Activated B cell treated with CpG ODN at 0.5 μM for 24 hours (primary cell): ENCODE results near the gene PDE4B. TPM values are rescaled to one million over a fixed set of nuclear protein-coding genes. Genes with fewer than 3 reads are reported as not detected.

Source experiments
- ATAC-seq: fragments of 200-7000 bp; cut with Tn5 transposase; one replicate; pipeline ENCODE4 v1.10.0; 2021; ENCODE audit warnings: low read depth, mild to moderate bottlenecking, moderate library complexity
- CTCF ChIA-PET: fragments of 350-600 bp; sonication (Branson Sonifier 250); formaldehyde crosslinking; loops from one replicate; lab custom pipeline; 2021; ENCODE audit warnings: antibody characterized with exemption; lab: Charles Lee
- POLR2A ChIA-PET: fragments of 350-600 bp; sonication (Branson Sonifier 250); formaldehyde crosslinking; loops from one replicate; lab custom pipeline; 2021; ENCODE audit warnings: antibody characterized with exemption; lab: Charles Lee
- DNase-seq: peaks from one replicate; pipeline ENCODE4 v3.0.0; 2022
- H3K27ac Mint-ChIP-seq: one replicate; pipeline ENCODE4 v1.8.0; 2020; ENCODE audit warnings: mixed read lengths
- H3K27me3 Mint-ChIP-seq: one replicate; pipeline ENCODE4 v1.8.0; 2021; ENCODE audit warnings: mixed read lengths
- H3K36me3 Mint-ChIP-seq: one replicate; pipeline ENCODE4 v1.8.0; 2021; ENCODE audit warnings: low read depth, mixed read lengths
- H3K4me1 Mint-ChIP-seq: one replicate; pipeline ENCODE4 v1.8.0; 2021; ENCODE audit warnings: mixed read lengths
- H3K4me3 Mint-ChIP-seq: one replicate; pipeline ENCODE4 v1.8.0; 2020; ENCODE audit warnings: mild to moderate bottlenecking, mixed read lengths
- H3K9me3 Mint-ChIP-seq: one replicate; pipeline ENCODE4 v1.8.0; 2020; ENCODE audit warnings: mixed read lengths
- intact Hi-C: fragments of 100-400 bp; cut with micrococcal nuclease; formaldehyde crosslinking; loops from one replicate; pipeline ENCODE4 v1.15.1; 2024
- total RNA-seq: library from RNA; stranded (reverse); gene quantifications from 2 replicates; pipeline ENCODE4 v1.2.3, GENCODE V29; 2022
- TF ChIP-seq, protein P1 (sequence below): fragments of 200-600 bp; IDR thresholded peaks from one replicate; pipeline ENCODE4 v1.8.0; 2022; ENCODE audit warnings: antibody characterized with exemption, mild to moderate bottlenecking

PDE4B gene
- total RNA-seq, 1 donor from 2014 or later, result 84.1 TPM

DNA sequence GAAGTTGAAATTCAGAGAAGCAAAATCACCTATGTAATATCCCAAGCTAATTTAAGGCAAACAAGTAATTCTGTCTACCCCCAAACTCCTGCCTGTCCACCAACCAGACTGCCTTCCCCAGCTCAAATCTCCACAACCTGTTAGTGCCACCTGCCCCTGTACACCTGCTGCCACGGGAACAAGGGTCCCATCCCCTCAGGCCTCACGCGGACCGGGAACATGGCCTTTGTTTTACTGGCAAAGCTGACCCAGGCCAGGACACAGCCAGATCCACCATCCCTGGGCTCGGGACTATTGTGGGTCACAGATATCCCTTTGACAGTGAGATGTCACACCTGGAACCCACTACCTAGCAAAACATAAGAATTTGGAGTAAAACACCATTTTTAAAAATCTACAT, 601.9 kb downstream of the PDE4B start:
- DNase-seq (no peak), ATAC-seq (no peak)
- Mint-ChIP-seq H3K27me3 (no peaks in the 10 kb centered on the region), H3K4me3 (no peak overlapping the region), H3K27ac (peak overlapping the region; percentile 74), H3K36me3 (no peaks in the 10 kb centered on the region), H3K4me1 (peaks cover 64% of the 10 kb centered on the region), H3K9me3 (peaks cover 2% of the 10 kb centered on the region)
- CTCF ChIA-PET, result interaction anchor here (1.0 to 1.8 kb wide), 3 partner anchors 7 to 112 kb away, joined by 3 to 4 read pairs (median 4); no protein-coding TSS in a partner anchor
- intact Hi-C loops, result no loop called here
- POLR2A ChIA-PET, result interaction anchor here (1.1 to 5.3 kb wide), 6 partner anchors 8 to 61 kb away, joined by 3 to 62 read pairs (median 21); no protein-coding TSS in a partner anchor
- TF ChIP-seq, protein P1, sequence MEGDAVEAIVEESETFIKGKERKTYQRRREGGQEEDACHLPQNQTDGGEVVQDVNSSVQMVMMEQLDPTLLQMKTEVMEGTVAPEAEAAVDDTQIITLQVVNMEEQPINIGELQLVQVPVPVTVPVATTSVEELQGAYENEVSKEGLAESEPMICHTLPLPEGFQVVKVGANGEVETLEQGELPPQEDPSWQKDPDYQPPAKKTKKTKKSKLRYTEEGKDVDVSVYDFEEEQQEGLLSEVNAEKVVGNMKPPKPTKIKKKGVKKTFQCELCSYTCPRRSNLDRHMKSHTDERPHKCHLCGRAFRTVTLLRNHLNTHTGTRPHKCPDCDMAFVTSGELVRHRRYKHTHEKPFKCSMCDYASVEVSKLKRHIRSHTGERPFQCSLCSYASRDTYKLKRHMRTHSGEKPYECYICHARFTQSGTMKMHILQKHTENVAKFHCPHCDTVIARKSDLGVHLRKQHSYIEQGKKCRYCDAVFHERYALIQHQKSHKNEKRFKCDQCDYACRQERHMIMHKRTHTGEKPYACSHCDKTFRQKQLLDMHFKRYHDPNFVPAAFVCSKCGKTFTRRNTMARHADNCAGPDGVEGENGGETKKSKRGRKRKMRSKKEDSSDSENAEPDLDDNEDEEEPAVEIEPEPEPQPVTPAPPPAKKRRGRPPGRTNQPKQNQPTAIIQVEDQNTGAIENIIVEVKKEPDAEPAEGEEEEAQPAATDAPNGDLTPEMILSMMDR, result no peak

DNA sequence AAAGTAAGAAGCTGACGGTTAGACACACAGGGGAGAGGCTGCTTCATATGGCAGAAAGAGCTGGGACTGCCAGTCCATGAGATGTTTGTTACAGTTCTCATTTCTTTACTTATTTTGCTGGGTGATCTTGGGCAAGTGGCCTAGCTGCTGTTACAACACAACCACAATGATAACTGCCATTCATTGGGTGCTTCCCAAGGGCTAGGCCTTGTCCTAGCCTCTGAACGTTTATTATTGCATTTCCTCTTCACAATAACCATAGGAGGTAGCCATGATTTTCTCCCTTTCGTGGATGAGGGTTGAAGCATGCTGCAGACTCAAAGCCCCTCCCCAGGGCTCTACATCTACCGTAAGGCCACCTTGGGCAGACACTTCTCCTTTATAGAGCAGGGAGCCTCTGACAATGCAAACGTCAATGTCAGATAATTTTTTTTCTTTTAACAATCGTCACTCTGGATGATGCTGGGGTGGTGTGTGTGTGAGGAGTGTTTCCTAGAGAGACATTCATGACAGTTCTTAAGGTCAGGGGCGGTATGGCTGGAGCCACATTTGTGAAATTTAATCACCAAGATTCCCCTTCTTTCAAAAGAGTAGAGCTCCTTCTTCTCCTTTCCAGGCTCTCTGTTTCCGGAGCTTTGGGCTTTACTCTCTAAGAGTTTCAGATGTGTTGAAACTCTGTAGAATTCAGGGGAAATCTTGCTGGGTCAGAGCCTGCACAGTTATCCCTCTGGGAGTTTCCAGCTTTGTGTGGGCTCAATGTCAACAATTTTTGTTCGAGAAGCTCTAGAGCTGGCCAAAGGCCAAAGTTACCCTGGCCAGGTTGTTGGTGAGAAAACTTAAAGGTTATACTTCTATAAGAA, 602.7 kb downstream of the PDE4B start:
- H3K27me3 Mint-ChIP-seq, result no peaks in the 10 kb centered on the region
- no peaks in the 10 kb centered on the region for H3K9me3 Mint-ChIP-seq
- no peak for ATAC-seq
- CTCF ChIA-PET, result interaction anchor here (0.9 to 1.8 kb wide), 4 partner anchors 14 to 113 kb away, joined by 4 to 11 read pairs (median 4); no protein-coding TSS in a partner anchor
- H3K4me3 Mint-ChIP-seq, result peak overlapping the region; percentile 48
- POLR2A ChIA-PET, result interaction anchor here (0.8 to 5.3 kb wide), 16 partner anchors 9 to 112 kb away, joined by 3 to 62 read pairs (median 4); no protein-coding TSS in a partner anchor
- DNase-seq, result no peak
- H3K36me3 Mint-ChIP-seq, result no peaks in the 10 kb centered on the region
- H3K27ac Mint-ChIP-seq, result peak overlapping the region; percentile 74
- TF ChIP-seq, protein P1, result no peak
- peaks cover 72% of the 10 kb centered on the region for H3K4me1 Mint-ChIP-seq
- intact Hi-C loops, result loop anchor here (1.0 to 2.0 kb wide), 2 partner anchors 15 to 63 kb away; no protein-coding TSS in a partner anchor

DNA sequence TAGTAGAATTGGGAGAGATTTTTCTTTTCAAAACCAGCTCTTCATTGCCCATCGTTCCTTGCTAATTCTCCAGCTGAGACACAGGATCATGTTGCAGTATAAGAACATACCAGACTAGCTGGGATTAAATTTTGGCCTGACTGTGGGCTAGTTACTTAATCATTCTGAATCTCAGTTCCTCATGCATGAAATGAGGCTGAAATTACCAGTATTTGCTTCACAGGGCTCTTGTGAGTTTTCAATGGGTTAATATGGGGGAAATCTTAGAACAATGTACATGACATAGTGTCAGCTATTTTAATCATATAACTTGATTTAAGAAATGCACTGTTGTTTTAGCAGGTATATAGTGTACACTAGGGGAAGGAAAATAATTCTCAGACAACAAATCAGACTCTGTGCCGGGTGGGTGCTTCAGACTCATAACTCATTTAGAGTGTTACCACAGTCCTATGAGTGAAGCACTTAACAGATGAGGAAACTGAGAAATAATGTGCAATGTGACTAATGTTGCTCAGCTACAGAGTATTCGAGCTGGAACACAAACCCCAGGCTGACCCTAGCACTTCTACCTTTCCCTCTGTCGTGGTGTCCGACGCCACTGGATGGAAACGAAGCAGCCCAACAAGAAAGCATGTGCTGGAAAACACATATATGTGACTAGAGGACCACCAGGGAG, 603.7 kb downstream of the PDE4B start:
- POLR2A ChIA-PET, result interaction anchor here (0.8 to 5.3 kb wide), 14 partner anchors 9 to 113 kb away, joined by 3 to 62 read pairs (median 4); no protein-coding TSS in a partner anchor
- Mint-ChIP-seq H3K4me3 (peak overlapping the region; percentile 48), H3K27me3 (no peaks in the 10 kb centered on the region), H3K27ac (peak overlapping the region; percentile 74), H3K4me1 (peaks cover 81% of the 10 kb centered on the region), H3K9me3 (no peaks in the 10 kb centered on the region), H3K36me3 (no peaks in the 10 kb centered on the region)
- ATAC-seq (peak; percentile 71), DNase-seq (no peak)
- intact Hi-C loops, result loop anchor here (1.0 to 2.0 kb wide), 2 partner anchors 16 to 64 kb away; no protein-coding TSS in a partner anchor
- CTCF ChIA-PET, result interaction anchor here (0.9 to 1.8 kb wide), 3 partner anchors 40 to 113 kb away, joined by 4 to 11 read pairs (median 4); no protein-coding TSS in a partner anchor
- TF ChIP-seq, protein P1, result no peak

DNA sequence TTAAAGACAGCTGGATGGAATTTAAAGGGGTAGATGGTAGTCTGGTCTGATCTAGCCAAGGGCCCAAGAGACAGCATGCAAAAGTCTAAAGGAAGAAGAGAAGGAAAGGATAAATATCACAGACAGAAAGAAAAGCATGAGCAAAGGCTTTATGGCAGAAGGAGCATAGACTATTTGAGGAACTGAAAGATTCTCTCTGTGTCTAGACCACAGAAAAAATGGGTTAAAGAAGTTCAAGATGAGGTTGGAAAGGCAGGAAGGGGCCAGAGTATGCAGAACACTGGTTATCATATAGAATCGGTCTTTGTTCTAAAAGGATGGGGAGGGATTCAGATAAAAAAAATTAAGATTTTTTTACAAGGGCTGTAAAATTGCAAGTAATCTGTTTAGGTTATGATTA, 604.5 kb downstream of the PDE4B start:
- Mint-ChIP-seq H3K9me3 (no peaks in the 10 kb centered on the region), H3K4me1 (peaks cover 90% of the 10 kb centered on the region), H3K27ac (peak overlapping the region; percentile 74), H3K36me3 (no peaks in the 10 kb centered on the region), H3K27me3 (no peaks in the 10 kb centered on the region), H3K4me3 (peak overlapping the region; percentile 48)
- TF ChIP-seq, protein P1, result no peak
- POLR2A ChIA-PET, result interaction anchor here (1.4 to 5.3 kb wide), 6 partner anchors 16 to 114 kb away, joined by 3 to 62 read pairs (median 22); no protein-coding TSS in a partner anchor
- CTCF ChIA-PET, result interaction anchor here (1.8 kb wide), 1 partner anchor 49 kb away, joined by 11 read pairs; no protein-coding TSS in a partner anchor
- ATAC-seq (peak; percentile 32), DNase-seq (no peak)
- intact Hi-C loops, result loop anchor here (1.0 to 2.0 kb wide), 3 partner anchors 11 to 64 kb away; no protein-coding TSS in a partner anchor
